ENCODE results near the gene PHETA1.

PHETA1 gene, protein sequence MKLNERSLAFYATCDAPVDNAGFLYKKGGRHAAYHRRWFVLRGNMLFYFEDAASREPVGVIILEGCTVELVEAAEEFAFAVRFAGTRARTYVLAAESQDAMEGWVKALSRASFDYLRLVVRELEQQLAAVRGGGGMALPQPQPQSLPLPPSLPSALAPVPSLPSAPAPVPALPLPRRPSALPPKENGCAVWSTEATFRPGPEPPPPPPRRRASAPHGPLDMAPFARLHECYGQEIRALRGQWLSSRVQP

DNA sequence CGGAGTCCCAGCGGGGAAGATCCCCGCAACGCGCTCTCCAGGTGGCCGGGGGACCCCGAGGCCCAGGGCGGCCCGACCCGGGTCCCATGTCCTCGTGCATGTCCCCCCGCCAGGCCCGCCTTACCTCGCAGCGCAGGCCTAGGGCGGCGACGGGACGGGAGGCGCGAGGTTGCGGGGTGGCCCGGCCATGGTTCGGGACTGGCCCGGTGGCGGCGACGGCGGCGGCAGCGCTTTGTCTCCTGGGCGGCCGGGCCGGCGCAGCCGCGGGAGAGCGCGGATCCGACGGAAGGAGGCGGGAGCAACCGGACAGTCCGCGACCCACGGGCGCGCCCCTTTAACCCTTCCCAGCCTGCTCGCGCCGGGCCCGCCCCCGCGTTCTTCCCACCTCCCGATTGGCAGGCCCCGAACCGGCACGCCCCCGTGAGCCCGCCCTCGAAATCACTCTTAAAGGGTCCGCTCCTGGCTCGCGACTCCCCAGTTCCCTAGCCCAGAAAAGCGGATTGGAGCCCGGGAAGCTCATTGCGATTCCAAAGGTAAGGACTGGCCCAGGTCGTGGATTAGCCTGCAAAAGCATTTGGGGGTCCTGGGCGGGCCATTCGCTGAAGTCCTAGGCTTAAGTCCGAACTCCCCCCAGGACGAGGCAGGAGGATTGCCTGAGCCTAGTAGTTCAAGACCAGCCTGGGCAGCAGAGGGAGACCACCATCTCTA is at the start of gene PHETA1:
Gene PHETA1, minus strand, starts transcription at position 308 of the 708 bp plus-strand sequence. CDS start 5,668 bp downstream, outside the sequence.
- ATAC-seq: peak; percentile 95
- peak; percentile 90 for DNase-seq

DNA sequence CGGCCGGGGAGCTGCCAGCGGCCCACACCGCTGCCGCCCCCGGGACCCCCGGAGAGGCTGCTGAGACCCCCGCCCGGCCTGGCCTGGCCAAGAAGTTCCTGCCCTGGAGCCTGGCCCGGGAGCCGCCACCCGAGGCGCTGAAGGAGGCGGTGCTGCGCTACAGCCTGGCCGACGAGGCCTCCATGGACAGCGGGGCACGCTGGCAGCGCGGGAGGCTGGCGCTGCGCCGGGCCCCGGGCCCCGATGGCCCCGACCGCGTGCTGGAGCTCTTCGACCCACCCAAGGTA is 49.6 kb upstream of the PHETA1 start:
- ATAC-seq (no peak), DNase-seq (no peak)

DNA sequence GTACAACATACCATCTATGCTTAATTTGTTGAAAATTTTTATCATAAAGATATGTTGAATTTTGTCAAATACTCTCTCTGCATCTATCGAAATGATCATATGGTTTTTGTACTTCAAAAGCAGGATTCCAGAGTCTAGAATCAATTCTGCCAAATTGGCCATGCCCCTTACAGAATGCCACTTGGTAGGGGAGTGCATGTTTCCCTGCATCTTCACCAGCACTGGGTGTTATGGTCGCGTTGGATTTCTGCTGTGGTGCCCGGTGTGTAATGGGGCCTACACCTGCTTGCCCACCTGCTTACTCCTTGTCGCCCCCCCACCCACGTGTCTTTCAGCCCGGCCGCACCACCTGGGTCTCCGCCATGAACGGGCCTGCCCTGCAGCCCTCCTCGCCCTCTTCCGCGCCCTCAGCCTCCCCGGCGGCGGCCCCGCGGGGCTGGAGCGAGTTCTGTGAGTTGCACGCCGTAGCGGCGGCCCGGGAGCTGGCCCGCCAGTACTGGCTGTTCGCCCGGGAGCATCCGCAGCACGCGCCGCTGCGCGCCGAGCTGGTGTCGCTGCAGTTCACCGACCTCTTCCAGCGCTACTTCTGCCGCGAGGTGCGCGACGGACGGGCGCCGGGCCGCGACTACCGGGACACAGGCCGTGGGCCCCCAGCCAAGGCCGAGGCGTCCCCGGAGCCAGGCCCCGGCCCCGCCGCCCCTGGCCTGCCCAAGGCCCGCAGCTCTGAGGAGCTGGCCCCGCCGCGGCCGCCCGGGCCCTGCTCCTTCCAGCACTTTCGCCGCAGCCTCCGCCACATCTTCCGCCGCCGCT is 49.1 kb upstream of the PHETA1 start:
- DNase-seq: no peak
- ATAC-seq: no peak

- DNase-seq (no peak), ATAC-seq (no peak)
Measured at GRCh38 chr12:111417290-111417689, 48.4 kb upstream of the PHETA1 start.

DNA sequence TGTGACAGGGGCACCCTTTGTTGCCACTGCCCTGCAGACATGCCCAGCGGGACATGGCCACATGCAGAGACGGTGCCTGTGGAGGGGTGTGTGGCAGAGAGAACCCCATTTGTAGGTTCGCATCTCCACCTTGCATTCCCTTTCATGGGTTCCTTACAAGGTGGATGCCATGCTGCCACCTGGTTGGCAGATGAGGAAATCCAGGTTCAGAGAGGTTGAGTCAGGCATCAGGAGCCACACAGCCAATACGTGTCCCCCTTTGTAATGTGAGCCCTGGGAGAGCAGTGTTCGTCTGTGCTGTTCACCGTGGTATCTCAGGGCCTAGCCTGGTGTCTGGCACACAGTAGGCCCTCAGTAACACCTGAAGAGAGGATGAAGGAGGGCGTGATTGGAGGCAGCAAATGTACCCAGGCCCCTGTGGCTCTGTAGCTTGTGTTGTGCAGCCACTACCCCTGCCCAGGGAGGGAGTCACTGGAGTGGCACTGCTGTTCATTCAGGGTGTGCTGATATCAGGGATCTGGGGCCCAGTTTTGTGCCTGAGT is 45.9 kb upstream of the PHETA1 start:
- no peak for ATAC-seq

DNA sequence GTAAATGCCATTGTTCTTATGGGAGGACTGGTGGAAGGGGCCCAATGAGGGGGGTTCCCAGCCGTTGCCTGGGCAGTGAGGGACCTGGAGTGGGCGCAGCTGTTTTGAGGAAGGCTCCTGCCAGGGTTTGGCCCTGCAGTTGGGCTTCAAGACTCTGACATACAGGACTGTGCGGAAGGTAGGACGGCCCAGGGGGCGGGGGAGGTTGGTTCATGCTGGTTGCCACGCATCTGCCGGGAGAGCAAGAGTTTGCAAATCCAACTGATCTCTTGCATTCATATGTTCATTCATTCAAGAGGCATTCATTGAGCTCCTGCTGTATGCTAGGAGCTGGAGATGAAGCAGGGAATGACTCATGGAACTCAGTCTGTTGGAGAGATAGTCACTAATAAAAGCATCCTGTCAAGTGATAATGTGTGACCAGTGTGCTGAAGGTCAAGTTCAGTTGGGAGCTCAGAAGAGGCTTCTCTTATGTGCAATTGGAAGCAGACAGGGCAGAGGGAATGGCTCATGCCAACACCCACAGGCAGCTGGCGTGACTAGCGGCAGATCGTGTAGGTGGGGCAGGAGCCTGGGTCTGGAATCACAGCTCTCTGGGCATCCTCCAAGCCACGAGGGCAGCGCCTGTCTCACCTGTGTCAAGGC is 44.7 kb upstream of the PHETA1 start:
- DNase-seq: no peak

More for the DNA sequence above, 45.9 kb upstream of the PHETA1 start:
- no peak for DNase-seq

DNA sequence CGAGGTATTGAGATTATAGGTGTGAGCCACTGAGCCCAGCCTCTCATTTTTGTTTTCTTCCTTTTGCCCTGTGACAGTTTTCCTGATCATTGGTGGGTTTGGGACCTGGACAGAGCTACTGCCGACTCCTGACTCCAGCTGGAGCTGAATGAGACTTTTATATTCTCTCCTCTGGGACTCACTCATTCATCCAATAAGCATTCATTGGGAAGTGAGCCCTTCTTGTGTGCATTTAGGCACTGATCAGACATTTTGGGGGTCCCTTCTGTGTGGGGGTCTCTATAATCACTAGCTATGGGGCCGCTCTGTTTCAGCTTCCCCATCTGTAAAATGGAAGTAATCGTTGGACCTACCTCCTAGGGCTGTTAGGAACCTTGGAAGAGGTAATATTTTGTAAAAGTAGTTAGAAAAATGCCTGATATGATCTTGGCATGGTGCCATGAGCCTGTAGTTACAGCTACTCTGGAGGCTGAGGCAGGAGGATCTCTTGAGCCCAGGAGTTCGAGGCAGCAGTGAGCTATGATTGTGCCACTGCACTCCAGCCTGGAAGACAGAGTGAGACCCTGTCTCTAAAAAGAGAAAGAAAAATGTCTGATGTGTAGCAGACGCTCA is 44.0 kb upstream of the PHETA1 start:
- ATAC-seq (no peak), DNase-seq (no peak)

More for the DNA sequence above, 44.7 kb upstream of the PHETA1 start:
- ATAC-seq: no peak

DNA sequence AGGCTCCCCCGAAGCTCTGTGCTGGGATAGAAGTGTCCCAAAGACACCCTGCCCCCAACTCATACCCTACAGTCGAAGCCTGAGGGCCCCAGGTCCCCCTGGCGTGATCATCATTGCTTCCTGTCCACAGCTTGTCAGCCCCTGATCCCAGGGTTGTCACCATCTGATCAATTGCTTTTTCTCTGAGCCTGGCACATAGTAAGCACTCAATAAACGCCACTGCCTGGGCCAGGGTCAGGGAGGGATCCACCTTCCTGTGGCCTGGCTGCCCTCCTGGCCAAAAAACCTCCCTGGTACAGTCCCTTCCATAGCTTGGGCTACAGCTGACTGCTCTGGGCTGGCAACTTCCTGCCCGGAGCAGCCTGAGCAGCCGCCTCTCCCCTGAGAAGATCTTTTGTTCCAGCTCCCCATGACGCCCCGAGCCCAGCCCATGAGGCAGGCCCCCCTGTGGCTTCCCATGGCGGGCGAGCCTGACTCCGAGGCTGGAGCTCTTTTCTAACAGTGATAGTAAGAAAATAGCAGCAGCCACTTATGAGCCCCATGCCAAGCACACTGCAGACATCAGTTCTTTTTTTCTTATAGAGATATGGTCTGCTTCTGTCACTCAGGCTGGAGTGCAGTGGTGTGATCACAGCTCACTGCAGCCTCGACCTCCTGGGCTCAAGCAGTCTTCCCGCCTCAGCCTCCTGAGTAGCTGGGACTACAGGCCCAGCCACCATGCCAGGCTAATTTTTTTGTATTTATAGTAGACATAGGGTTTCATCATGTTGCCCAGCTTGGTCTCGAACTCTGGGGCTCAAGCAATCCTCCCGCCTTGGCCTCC is 43.3 kb upstream of the PHETA1 start:
- DNase-seq (no peak), ATAC-seq (no peak)

GRCh38 chr12:111411185-111411764 is 42.4 kb upstream of the PHETA1 start:
- no peak for ATAC-seq
- DNase-seq: no peak

- DNase-seq: no peak
- no peak for ATAC-seq
Measured at GRCh38 chr12:111410431-111411184, 41.7 kb upstream of the PHETA1 start.

DNA sequence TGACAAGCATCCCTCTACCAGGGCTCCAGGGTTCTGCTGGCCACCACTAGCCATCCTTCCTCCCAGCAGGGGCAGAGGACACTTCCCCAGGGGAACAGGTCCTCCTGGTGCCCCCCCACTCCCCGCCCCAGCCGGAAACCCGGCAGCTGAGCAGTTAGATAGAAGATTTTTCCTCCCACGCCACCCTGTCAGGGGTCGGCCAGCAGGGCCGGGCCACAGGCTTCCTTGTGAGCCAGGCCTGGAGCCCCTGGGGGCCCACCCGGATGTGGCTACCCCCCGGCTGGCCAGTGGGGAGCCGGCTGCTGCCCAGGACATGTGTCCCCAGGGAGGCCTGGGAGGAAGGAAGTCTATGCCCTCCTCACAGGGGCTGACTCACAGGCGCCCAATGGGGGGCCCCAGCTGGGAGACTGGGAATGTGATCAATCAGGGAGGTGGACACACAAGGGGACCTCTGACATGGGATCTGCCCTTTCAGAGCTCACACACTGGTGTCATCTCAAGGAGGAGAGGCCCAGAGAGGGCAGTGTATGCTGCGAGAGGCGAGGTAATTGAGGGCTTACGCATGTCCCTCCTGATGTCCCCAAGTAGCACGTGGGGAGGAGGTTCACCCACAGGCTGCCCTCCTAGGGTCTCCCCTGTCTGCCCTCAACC is 41.0 kb upstream of the PHETA1 start:
- DNase-seq: peak; percentile 68
- ATAC-seq: no peak

DNA sequence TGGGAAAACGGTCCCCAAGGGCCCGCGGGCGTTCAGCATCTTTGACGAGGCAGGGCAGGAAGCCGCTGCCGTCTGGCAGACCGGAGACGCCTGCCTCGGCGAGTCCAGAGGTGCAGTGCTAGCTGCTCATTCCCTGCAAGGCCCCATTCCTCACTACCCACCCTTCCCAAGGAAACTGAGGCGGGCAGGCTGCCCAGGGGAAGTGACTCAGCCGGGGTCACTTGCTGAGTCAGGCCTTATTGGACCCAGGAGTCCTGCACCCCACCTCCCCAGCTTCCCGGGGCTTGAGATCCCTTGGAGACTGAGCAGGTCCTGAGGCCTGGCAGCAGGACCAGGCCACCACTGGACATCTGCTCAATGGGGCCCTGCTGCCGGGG is 40.5 kb upstream of the PHETA1 start:
- DNase-seq (no peak), ATAC-seq (no peak)

DNA sequence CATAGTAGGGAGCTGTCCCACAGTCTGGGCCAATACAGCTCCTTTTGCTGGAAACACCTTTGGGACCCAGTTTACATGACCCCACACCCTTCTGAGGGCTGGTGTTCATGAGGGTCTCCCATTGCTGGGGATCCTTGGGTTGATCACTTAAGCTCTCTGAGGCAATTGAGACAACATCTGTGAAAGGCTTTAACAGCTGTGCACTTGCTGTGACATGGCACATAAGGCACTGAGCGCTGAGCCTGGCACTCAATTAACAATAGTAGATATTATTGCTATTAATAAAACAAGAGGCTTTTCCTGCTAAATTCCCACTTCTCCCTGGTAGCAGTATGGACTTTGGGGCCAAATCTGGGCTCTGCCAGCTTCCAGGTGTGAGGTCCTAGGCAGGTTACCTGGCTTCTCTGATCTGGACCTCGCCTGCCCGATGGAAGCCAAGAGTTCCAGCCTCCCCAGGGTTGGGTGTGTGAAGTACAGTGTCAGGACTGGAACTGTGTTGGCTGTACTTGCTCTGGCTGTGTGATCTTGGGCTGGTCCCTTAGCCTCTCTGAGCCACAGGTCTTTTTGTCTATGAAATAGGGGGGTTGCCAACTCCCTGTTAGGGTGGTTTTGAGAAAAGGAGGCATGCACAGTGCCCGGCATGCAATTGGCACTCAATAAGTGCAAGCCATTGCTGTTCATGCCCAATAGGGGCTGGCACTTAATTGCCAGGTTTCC is 39.9 kb upstream of the PHETA1 start:
- DNase-seq (no peak), ATAC-seq (no peak)

GRCh38 chr12:111408116-111408440 is 39.2 kb upstream of the PHETA1 start:
- ATAC-seq: no peak
- DNase-seq: no peak

DNA sequence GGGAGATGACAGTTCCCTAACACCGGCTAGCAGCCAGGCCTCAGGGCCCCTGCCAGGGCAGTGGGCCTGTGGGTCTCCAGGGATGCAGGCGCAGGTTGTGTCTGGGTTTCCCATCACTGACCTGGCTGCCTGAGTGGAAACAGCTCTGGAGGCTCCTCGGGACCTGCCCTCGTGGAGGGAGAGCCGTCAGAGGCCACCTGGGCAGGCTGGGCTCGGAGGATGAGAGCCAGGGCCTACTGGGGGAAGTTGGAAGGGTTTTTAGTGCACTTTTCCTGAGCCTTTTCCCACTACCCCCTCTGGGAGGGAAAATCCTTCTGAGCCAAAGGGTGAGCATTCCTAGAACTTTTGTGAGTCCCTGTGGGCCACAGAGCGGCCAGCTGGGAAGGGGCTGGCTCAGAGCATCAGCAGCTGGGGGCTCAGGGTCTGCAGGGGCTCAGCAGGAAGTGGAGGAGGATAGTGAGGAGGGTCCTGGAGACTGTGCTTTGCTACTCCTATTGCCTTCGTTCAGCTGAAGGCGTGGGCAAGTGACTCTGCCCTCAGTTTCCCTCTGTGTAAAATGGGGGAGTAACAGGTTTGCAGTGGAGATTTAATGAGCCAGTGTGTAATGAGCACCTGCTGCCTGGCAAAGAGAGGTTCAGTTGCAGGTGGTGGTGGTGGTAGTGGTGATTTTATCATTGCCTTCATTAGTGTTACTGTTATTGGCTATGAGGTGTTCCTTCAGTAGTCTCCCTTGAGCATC is 38.7 kb upstream of the PHETA1 start:
- ATAC-seq: no peak
- DNase-seq: no peak

- ATAC-seq (no peak), DNase-seq (peak; percentile 72)
Measured at GRCh38 chr12:111406474-111407376, 37.8 kb upstream of the PHETA1 start.

GRCh38 chr12:111405859-111406473 is 37.1 kb upstream of the PHETA1 start, which contains the start of gene SH2B3:
Gene SH2B3, plus strand, starts transcription at chr12:111405923. Its CDS starts 12,223 bp downstream, at chr12:111418146.
- ATAC-seq (peak; percentile 5), DNase-seq (peak; percentile 83)
